IMR-90 (cell line): ENCODE results near the gene MRM1.

Experiments used
- POLR2A ChIP-seq: IDR thresholded peaks from 2 replicates; pipeline ENCODE4 v1.6.1; 2012; ENCODE audit warnings: mild to moderate bottlenecking, low read depth, low read length
- RAD21 ChIP-seq: IDR thresholded peaks from 2 replicates; pipeline ENCODE4 v1.6.1; 2012; ENCODE audit warnings: low read length, improper control_type of control experiment
- RFX5 ChIP-seq: IDR thresholded peaks from 2 replicates; pipeline ENCODE4 v1.8.0; 2012; ENCODE audit warnings: low read depth, mild to moderate bottlenecking, low read length, moderate library complexity
- TF ChIP-seq, protein P1 (sequence below): conservative IDR thresholded peaks from 2 replicates; pipeline ENCODE4 v1.5.1; 2012; ENCODE audit warnings: mild to moderate bottlenecking, low read depth, low read length, improper control_type of control experiment

- TF ChIP-seq RFX5 (no peak), POLR2A (no peak), RAD21 (no peak)
- TF ChIP-seq, protein P1, sequence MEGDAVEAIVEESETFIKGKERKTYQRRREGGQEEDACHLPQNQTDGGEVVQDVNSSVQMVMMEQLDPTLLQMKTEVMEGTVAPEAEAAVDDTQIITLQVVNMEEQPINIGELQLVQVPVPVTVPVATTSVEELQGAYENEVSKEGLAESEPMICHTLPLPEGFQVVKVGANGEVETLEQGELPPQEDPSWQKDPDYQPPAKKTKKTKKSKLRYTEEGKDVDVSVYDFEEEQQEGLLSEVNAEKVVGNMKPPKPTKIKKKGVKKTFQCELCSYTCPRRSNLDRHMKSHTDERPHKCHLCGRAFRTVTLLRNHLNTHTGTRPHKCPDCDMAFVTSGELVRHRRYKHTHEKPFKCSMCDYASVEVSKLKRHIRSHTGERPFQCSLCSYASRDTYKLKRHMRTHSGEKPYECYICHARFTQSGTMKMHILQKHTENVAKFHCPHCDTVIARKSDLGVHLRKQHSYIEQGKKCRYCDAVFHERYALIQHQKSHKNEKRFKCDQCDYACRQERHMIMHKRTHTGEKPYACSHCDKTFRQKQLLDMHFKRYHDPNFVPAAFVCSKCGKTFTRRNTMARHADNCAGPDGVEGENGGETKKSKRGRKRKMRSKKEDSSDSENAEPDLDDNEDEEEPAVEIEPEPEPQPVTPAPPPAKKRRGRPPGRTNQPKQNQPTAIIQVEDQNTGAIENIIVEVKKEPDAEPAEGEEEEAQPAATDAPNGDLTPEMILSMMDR: no peak
Observed at GRCh38 chr17:36566081-36566480, 35.3 kb upstream of the MRM1 start.
